NCI-H146 treated with DMSO at 0.1 percent for 48 hours (cell line): ENCODE data around the gene NISCH.
A peak's percentile ranks its signal among the peaks of the same experiment; 100 is the strongest.

Source experiments
- DNase-seq: peaks from one replicate; lab custom pipeline; 2025; ENCODE audit not compliant: unreplicated experiment; lab: John Stamatoyannopoulos, UW

NISCH gene

DNA sequence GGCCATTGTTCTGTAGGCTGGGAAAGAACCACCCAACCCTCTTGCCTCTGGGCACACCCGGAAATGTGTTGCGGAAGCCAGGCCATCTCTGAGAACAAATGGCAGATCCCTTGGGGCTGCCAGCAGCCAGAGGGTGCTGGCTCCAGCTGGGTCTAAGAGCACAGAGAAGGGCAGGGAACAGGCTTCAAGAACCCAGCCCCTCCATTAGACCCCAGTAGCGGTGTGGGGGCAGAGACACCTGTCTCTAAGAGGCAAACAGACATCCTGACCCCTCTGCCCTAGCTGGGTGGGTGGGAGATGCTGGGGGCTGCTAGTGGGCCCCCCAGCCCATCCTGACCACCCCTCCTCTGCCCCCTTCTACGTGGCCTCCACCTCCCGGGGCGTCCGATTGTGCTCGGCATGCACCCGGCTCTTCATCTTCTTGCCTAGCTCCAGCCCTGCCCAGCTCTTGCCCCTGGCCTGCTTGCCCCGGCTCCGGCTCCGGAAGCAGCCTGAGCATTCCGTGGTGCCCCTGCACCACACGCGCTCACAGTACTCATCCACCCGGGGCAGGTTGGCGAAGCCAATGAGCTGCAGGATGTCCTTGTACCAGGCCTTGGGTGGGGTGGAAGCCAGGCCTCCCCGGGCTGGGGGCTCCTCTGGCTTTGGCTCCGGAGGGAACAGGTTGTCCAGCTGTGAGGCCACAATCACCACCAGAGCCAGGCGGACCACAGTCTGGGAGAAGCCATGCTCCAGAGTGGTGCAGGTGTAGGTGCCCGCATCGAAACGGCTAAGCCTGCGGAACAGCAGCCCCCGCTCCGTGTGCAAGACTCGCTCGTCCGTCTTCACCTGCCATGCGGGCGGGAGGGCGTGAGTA lies 19.9 kb upstream of the NISCH start:
- no peak for DNase-seq

DNA sequence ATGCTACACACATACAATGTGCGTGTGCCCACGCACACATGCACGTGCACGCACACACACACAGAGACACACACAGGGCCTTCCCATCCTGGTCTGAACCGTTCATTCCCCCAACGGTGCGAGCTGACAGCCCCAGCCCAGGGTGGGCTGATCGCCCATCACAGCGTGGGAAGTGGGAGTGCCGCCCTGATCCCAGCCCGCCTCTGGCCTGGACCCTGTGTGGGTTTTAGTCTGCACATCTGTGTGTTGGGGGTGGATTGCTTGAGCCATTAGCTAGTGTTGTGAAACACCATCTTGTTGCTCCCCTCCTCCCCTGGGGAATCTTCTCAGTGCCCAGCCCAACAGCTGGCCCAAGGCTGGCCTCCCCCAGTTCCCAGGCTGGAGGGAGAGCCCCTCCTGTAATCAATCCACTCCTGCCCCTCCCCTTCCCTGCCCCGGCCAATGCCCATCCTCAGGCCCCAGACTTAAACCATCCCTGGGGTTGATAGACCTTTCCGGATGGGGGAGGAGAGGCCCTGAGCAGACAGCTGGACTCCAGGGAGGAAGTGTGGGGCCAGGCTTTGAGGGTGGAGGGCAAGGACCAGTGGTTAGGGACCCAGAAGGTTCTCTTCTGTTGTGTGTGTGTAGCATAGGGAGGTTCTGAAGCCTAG lies 18.8 kb upstream of the NISCH start:
- no peak for DNase-seq

DNA sequence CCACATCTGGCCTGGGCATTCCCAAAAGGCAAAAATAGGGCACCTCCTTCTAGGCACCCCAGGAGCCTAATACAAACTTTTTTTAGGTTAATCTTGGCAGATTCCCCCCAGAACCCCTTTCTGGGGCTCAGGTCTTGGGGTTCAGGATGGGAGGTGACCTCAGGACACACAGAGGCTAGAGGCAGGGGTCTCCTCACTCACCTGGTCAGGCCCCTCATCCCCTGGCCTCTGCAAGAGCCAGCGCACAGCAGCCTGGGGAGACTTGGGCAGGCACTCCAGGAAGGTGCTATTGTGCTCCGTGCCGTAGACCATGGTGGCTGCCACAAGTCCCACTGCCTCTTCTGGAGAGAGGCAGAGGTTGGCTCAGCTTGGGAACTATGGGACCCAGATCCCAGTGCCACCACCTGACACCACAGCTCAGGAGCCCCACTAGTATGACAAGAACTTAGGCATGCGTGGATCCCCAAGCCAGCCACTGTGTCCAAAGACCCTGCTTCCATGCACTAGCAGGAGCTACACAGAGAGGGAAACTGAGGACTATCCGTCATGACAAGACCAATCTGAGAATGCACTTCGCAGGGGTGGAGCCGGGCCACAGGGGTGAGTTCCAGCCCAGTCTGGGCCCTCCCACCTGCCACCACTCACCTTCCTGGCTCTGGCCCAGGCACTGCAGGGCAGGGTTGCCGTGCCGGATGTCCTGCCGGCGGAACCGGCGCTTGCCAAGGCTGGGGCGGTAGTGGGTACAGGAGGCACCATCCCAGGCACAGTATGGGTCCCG lies 17.9 kb upstream of the NISCH start:
- no peak for DNase-seq

DNA sequence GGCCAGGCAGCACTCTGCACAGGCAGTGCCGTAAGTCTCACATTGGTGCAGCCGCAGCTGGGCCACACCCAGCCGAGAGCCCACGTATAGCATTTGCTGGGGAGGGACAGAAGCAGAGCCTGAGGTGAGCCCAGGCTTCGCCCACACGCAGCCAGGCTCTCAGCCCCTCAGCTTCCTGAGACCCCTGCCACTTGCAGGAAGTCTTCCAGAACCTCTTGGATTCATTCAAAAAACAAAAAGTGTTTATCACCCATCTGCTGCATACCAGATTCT lies 17.4 kb upstream of the NISCH start:
- no peak for DNase-seq

DNA sequence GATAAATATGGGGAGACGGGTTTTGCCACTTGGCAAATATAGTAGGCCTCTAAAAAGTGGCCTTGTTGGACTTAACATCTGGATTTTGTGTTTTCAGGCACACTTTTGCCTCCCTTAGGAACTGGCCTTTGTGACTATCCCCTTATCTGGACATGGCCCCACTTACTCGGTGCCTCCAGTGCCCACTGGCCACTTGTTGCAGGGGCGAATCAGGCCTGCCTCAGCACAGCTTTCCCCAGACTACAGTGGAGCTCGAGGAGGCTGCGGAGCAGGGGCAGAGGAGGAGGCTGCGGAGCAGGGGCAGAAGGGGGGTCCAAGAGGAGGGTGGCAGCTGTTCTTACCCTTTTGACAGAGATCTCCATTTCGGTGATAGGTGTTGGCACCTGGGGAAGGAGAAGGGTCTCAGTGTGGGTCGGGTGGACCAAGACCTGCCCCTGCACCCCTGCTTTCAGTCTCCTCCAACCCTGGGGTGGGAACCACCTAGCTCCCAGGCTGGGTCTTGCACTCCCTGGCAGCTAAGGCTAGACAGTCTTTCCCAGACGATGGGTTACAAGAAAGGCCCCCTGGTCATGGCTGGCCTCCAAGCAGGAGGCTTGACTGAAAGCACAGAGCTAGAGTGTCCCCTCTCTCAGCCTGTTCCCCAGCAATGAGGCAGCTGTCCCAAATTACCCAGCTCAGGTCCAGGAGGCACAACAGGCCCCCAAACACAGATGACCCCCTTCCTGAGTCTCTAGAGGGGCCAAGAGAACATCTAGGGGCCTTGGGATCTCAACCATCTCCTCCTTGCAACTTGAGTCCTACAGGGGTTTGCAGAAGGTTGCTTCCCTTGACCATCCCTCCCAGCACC lies 16.6 kb upstream of the NISCH start:
- no peak for DNase-seq

DNA sequence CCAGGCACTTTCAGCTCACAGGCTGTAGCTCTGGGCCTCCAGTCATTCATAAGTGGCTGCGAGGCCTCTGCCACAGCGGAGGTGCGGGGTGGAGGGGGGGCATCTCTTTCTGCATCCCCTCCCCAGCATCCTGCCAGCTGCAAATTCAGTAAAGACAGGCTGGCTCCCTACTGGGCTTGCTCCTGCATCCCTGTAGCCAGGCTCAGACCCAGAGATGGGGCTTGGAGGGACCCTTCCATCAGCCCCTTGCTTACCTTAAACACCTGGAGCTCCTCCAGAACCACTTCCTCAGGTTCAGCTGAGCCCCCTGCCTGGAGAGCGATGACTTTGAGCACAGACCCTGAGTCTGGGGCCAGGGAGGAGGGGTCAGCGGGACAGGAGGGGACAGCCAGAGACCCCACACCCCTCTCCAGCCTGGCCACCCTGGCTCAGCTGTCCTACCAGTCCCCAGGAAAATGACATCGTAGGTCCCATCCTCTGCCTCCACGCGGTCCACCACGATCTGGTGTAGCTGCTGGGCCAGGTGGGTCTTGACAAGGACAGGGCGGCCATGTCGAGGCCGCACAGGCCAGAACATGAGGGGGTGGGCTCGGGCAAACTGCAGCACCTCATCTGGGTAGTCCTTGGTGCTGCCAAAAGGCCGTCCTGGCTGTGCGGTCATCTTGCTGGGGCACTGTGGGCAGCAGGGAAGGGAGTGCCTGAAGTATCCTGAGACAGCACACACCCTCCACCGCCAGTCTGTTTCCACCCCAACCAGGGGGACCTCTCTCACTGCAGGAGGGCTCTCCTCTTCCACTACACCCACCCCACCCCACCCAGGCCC lies 15.8 kb upstream of the NISCH start:
- no peak for DNase-seq

DNA sequence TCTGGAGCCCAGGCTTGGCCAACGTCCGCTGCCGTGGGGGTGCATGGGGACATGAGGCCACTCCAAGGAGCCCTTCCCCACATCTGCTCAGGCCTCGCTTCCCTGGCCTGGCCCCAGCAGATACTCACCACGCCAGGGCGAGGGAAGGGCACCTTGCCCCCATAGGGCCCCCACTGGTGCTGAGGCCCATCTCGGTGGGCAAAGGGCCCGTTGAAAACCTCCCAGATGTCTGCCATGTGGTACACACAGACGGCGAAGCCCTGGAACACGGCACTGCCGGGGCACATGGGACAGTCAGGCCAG lies 15.2 kb upstream of the NISCH start:
- no peak for DNase-seq

DNA sequence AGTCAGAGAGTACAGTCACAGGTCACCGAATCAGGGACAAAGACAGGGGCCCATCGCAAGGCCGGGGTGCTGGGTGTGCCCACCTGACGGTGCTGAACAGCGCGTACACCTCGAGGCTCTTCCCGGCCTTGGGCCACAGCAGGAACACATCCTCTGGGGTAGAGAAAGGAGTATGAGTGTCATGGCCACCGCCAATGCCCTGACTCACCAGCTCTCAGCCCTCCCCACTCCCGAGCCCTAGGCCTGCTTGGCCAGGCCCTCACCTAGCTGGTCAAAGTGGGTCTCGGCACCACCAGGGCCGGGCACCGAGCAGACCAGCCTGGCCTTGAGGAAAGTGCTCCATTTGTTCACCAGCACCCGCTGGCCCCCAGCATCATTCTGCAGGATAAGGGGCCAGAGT lies 14.7 kb upstream of the NISCH start:
- DNase-seq = no peak

DNA sequence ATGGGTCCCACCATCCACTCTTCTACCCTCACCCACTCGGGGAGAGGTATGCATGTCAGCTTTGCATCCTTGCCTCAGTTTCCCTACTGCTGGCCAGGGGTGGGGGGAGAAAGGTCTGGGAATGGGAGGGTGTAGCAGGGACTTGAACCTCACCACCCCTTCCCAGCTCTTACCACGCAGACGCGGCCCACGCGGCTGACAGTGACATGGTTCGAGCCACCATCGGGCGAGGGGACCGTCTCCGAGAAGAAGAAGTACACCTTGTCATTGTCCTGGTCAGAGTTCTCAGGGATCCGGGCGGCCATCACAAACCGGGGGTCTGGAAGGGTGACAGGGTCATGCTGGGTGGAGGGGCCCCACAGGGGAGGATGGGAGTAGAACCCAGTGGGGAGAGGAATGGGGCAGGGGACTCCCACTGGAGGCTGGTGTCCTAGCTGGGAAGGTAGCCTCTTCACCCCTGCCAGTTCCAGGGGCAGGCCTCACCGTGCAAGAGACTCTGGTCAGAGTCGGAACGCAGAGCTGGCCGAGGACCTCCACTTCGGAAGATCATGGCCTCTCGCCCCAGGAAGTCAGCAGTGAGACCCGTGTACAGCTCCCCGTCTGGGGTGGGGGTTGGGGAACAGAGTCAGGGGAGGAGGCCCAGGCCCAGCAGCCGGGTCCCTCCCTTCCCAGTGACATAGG lies 14.2 kb upstream of the NISCH start:
- DNase-seq = no peak

DNA sequence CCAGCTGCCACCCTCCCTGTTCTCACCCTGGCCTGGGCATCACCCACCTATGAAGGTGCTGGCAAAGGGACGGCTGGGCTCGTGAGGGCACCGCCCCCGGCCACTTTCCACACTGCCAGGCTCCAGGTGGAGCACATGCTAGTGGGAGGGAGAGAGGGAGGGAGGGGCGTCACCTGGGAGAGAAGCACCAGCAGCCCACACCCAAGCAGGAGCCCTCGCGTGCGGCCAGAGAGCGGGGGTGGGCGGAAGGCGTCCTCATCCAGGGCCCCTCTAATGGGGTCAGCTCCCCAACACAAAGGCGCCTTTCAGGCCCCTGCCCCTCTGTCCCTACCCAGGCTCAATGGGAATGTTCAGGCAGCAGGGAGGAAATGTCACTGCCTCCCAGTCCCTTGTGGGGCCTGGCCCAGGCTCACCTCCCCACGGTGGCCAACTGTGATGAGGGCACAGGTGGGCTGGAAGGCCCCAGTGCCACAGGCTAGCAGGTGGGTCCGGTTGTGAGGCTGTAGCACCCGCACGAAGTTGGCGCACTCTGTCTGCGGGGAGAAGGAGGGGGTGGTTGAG lies 13.6 kb upstream of the NISCH start:
- no peak for DNase-seq

DNA sequence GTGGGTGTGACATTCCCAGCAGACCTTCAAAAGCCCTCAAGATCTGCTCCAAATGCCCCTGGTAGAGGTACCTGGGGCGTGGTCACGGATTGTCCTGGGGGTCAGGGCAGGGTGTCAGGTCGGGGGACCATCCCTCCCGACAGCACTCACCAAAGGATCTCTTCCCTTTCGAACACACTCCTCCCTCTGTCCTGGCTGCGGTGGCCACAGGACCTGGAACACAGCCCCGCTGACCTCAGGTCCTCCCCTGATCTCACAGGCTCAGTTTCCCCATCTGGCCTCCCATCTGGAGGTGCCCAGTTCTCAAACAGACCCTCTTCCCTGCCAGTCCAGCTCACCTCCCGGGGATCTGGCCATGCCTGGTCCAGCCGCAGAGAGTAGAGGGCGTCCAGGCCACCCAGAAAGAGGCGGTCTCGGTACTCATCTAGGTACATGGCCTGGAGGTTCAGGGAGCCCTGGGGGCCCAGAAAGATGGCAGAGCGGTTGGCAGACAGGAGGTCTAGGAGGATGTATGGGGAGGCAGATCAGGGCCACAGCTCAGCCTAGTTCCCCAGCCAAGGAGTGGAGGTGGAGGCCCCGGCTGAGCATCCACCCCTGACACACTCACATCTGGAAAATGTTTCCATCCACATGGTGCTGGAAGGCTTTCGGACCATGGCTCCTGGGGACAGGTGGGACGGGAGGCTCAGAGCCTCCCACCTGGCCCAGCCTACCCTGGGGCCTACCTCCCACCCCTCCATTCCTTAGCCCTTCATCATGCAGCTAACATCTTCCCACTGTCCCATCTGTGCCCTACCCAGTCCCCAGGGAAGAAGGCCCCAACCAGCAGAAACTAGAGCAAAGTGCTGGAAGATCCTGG lies 12.8 kb upstream of the NISCH start:
- no peak for DNase-seq

DNA sequence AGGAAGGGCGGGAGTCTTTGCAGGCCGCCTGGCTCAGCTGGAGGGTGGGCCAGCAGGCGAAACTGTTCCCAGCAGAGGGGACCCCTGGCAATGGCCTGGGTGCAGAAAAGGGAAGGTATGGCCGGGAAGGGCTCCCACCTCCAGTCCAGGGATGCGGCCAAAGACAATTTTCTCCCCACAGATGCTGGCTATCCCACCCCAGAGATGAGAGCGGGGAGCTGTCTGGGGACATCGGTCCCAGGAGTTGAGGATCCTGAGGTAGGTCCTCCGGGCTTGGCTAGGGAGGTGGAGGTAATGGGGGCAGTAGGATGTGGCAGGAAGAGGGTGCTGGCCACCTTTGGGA lies 12.2 kb upstream of the NISCH start:
- no peak for DNase-seq

DNA sequence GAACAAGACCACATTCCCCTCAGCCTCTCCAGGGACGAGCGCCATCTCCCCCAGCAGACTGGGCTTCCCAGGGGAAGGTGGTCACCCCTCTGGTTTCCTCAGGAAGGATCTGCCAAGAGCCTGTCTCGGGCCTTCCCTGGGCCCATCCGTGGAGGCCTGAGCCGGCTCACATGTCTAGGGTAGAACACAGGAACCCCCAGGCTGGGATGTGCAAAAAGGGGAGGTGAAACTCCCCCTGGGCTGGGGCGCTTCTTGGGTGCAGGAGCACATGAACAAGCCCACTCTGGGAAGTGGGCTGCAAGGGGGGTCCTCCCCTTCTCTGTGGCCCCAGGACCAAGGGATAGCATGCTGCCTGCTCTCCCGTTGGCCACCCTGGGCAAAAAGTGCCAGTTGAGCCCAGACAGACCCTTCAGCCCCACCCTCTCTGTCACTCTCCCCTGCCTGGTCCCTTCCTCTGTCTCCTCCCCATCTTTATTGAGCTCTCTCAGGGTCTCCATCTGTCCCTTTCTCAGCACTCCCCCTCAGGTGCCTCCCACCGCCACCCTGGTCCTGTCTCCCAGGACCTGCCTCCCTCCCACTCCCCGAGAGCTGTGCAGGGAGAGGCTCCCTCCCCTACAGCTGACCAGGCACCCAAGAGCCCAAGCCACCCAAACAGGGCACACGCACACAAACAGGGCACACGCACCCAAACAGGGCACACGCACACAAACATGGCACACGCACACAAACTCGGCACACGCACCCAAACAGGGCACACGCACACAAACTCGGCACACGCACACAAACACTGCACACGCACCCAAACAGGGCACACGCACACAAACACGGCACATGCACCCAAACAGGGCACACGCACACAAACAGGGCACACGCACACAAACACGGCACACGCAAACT lies 11.4 kb upstream of the NISCH start:
- no peak for DNase-seq

DNA sequence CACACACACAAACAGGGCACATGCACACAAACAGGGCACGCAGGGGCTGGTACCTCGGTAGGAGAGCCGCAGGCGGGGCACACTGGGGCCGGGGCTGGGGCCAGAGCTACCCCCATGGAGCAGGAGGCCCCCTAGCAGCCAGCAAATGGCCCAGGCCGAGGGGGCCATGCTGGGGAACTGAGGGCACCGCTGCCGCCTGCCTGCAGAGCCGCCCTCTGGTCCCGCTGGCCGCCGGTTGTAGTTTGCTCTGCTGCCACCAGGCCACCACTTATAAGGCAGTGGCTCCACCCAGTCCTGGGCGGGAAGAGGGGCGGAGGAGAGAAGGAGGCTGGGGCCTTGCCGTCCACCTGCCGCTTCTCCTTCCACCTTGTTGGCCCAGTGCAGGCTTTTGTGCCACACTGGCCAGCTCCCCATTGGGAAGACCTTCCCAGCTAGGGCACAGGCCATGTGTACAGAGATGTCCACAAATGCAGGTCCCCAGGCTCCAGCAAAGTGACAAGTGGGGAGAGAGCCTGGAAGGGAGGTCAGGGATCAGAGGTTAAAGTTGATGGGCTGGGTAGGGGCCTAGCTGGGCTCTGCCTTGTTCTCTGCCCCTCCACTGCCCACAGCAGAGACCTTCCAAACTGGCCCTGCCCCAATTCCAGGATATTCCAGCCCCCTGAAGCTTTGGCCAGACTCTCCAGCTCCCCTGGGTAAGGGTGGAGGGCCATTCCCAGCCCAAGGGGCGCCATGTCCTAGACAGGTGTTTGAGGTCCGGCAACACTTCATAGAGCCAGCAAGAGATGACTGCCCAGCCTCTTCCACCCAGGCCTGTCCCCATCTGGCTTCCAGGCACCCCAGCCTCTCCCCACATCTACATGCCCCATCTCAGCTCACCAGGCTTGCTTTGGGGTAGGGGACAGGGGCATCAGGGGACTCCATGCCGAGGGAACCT lies 10.3 kb upstream of the NISCH start, which contains the start of gene SEMA3G:
SEMA3G (minus strand) TSS at position 244 of the 934 bp plus-strand sequence; CDS start at position 168, 76 bp downstream.
- DNase-seq = peak; percentile 36

DNA sequence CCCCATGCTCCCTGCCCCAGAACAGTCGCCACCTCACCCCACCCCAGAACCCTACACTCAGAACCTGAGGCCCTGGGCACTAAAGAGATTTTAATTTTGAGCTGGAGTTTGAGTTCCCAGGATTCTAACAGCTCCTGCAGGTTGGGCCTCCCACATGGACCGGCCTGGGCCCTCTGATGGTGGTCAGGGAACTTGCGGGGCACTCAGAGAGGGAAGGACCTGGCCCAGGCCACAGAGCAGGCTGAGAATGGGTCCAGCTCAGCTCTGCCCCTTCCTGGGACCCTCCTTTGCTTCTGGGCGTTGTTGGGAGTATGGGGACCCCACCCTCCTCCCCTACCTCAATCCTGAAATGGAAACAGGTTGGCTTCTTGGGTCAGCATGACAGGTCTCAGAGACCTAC lies 9.4 kb upstream of the NISCH start:
- no peak for DNase-seq

DNA sequence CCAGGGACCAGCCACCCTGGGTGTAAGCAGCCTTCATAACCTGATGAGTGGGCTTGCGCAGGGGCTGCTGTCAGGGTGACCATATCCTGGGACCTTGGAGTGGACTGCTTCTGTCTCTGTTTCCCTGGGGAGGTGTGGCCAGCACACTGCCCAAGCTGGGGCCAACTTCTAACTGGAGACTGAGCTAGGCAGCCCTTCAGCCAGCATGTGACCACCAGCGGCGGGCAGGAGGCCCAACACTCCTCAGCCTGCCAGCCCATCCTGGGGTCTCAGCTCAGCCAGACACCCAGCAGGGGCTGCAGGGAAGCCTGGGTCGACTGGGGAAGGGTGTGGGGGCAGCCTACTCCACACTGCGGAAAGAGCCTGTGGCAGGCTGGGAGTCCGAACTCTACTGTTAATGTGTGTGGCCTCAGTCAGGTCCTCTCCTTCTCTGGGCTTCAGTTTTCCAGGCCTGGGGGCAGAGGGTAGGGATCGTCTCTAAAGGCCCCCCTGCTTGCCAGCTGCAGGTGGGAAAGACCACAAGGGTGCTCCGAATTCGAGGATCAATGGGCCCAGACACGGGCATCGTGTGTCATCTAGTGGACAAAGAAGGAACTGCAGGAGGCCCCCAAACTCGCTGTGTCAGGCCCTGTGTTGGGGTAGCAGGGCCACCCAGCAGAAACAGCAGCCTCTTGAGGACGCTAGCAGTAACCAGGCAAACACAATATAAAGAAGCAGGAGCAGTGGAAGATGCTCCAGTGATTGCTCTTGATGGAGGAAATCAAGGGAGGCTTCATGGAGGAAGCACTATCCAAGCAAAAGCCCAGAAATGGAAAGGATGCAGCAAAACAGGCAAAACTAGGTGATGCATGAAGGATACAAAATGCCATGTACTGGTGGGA lies 8.5 kb upstream of the NISCH start:
- DNase-seq = no peak
